OCI-LY7 (cell line): ENCODE measurements around the gene UGP2. TPM values are rescaled to one million over a fixed set of nuclear protein-coding genes. Genes with fewer than 3 reads are reported as not detected.

Experiments
- BruUV-seq: library from RNA; stranded (reverse); fragments of 400-500 nt; replicated peaks from 2 replicates; lab custom pipeline; 2021; lab: Mats Ljungman, UMichigan
- CTCF ChIA-PET: fragments of 300-600 bp; sonication (Branson Sonifier 250); formaldehyde crosslinking; loops from one replicate; lab custom pipeline; 2022; ENCODE audit warnings: antibody characterized with exemption; ENCODE audit not compliant: unreplicated experiment; lab: Charles Lee
- POLR2A ChIA-PET: fragments of 300-600 bp; sonication (Branson Sonifier 250); formaldehyde crosslinking; loops from one replicate; lab custom pipeline; 2022; ENCODE audit warnings: antibody characterized with exemption; lab: Charles Lee
- DNase-seq: peaks from one replicate; pipeline ENCODE4 v3.0.0-alpha.2; 2015; ENCODE audit warnings: low spot score
- H2AFZ ChIP-seq: fragments of 200-600 bp; sonication (generic), shearing (Covaris generic); 2 replicates; pipeline ENCODE4 v1.6.1; 2014; ENCODE audit warnings: mild to moderate bottlenecking, antibody characterized with exemption, low read length, moderate library complexity
- H3K27ac ChIP-seq: fragments of 200-600 bp; sonication (generic); 2 replicates; pipeline ENCODE4 v1.5.1; 2014; ENCODE audit warnings: mixed run types, low read depth, mild to moderate bottlenecking, moderate library complexity, low read length, inconsistent platforms; ENCODE audit not compliant: poor library complexity, severe bottlenecking
- H3K36me3 ChIP-seq: fragments of 200-600 bp; sonication (generic); 2 replicates; pipeline ENCODE4 v1.6.1; 2014; ENCODE audit warnings: mild to moderate bottlenecking, antibody characterized with exemption, low read length, moderate library complexity, mixed read lengths; ENCODE audit not compliant: insufficient read depth
- H3K4me1 ChIP-seq: fragments of 200-600 bp; sonication (generic); 2 replicates; pipeline ENCODE4 v1.5.1; 2014; ENCODE audit warnings: mild to moderate bottlenecking, low read length; ENCODE audit not compliant: insufficient read depth, poor library complexity, severe bottlenecking
- H3K4me2 ChIP-seq: fragments of 200-600 bp; sonication (generic); 2 replicates; pipeline ENCODE4 v1.6.1; 2014; ENCODE audit warnings: mild to moderate bottlenecking, low read length
- H3K4me3 ChIP-seq: fragments of 200-600 bp; sonication (generic); 2 replicates; pipeline ENCODE4 v1.5.1; 2014; ENCODE audit warnings: mild to moderate bottlenecking, low read depth, low read length; ENCODE audit not compliant: poor library complexity, severe bottlenecking
- H3K79me2 ChIP-seq: fragments of 200-600 bp; sonication (generic); 2 replicates; pipeline ENCODE4 v1.6.1; 2016; ENCODE audit warnings: low read depth, mild to moderate bottlenecking, low read length, moderate library complexity, mixed read lengths; ENCODE audit not compliant: insufficient read depth
- H3K9me2 ChIP-seq: fragments of 200-600 bp; sonication (generic); 2 replicates; pipeline ENCODE4 v1.6.1; 2016; ENCODE audit warnings: mild to moderate bottlenecking, low read length, mixed read lengths; ENCODE audit not compliant: insufficient read depth
- H3K9me3 ChIP-seq: fragments of 200-600 bp; sonication (generic); 2 replicates; pipeline ENCODE4 v1.6.1; 2014; ENCODE audit warnings: mild to moderate bottlenecking, mixed run types, low read length, mixed read lengths
- H4K20me1 ChIP-seq: fragments of 200-600 bp; sonication (generic); 2 replicates; pipeline ENCODE4 v1.6.1; 2014; ENCODE audit warnings: mild to moderate bottlenecking, antibody characterized with exemption, low read length, moderate library complexity, mixed read lengths; ENCODE audit not compliant: insufficient read depth
- EZH2phosphoT487 ChIP-seq: fragments of 200-600 bp; sonication (generic); IDR thresholded peaks from 2 replicates; pipeline ENCODE4 v1.6.1; 2018; ENCODE audit warnings: low read depth, borderline replicate concordance, mild to moderate bottlenecking, mixed run types, antibody characterized with exemption, low read length, moderate library complexity, mixed read lengths
- intact Hi-C: fragments of 100-400 bp; cut with micrococcal nuclease; formaldehyde crosslinking; loops from one replicate; pipeline ENCODE4 v1.10.0; 2022; ENCODE audit not compliant: unreplicated experiment
- total RNA-seq, 2 experiments: library from RNA; depleted of rRNA in 1 of 2; stranded (reverse); fragments of >200 nt in 1 of 2; shearing (Covaris generic) in 1 of 2; gene quantifications; 2 replicates each; pipeline ENCODE4 v1.2.3, GENCODE V29; 2014 to 2022
- TF ChIP-seq, protein P1 (sequence below): fragments of 200-600 bp; sonication (generic); conservative IDR thresholded peaks from 2 replicates; pipeline ENCODE4 v1.5.1; 2014; ENCODE audit warnings: mild to moderate bottlenecking, antibody characterized with exemption, low read length, moderate library complexity, mixed read lengths

Gene UGP2
- total RNA-seq, 2 experiments from 2014 or later = 53.7 to 71.4 TPM

- POLR2A ChIA-PET = interaction anchor here (0.9 to 1.8 kb wide), 5 partner anchors 8 to 157 kb away, joined by 3 to 5 read pairs (median 4); partner anchors contain the start of gene UGP2
- H2AFZ ChIP-seq = no peak overlapping the region
- peaks cover 98% of the 10 kb centered on the region for H3K79me2 ChIP-seq
- CTCF ChIA-PET = no interaction called here
- no peak for DNase-seq
- peaks cover 46% of the 10 kb centered on the region for H3K36me3 ChIP-seq
- no peak for TF ChIP-seq EZH2phosphoT487
- TF ChIP-seq, protein P1, sequence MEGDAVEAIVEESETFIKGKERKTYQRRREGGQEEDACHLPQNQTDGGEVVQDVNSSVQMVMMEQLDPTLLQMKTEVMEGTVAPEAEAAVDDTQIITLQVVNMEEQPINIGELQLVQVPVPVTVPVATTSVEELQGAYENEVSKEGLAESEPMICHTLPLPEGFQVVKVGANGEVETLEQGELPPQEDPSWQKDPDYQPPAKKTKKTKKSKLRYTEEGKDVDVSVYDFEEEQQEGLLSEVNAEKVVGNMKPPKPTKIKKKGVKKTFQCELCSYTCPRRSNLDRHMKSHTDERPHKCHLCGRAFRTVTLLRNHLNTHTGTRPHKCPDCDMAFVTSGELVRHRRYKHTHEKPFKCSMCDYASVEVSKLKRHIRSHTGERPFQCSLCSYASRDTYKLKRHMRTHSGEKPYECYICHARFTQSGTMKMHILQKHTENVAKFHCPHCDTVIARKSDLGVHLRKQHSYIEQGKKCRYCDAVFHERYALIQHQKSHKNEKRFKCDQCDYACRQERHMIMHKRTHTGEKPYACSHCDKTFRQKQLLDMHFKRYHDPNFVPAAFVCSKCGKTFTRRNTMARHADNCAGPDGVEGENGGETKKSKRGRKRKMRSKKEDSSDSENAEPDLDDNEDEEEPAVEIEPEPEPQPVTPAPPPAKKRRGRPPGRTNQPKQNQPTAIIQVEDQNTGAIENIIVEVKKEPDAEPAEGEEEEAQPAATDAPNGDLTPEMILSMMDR = no peak
- no peak overlapping the region for H3K4me3 ChIP-seq
- no peaks in the 10 kb centered on the region for H3K9me3 ChIP-seq
- peaks cover 34% of the 10 kb centered on the region for H4K20me1 ChIP-seq
- intact Hi-C loops = no loop called here
- no TSS peak for BruUV-seq
- H3K27ac ChIP-seq = no peak overlapping the region
- no peak overlapping the region for H3K4me2 ChIP-seq
- H3K4me1 ChIP-seq = peaks cover 7% of the 10 kb centered on the region
- no peaks in the 10 kb centered on the region for H3K9me2 ChIP-seq
Measured at GRCh38 chr2:63849381-63850203, 7.9 kb downstream of the UGP2 start.

GRCh38 chr2:63850204-63850571 lies 8.5 kb downstream of the UGP2 start:
- BruUV-seq = no TSS peak
- H3K36me3 ChIP-seq = peaks cover 42% of the 10 kb centered on the region
- no peak overlapping the region for H2AFZ ChIP-seq
- H3K27ac ChIP-seq = no peak overlapping the region
- intact Hi-C loops = no loop called here
- ChIA-PET CTCF (no interaction called here), POLR2A (interaction anchor here (0.6 to 1.5 kb wide), 5 partner anchors 9 to 250 kb away, joined by 3 to 5 read pairs (median 4); partner anchors contain the start of gene UGP2)
- no peaks in the 10 kb centered on the region for H3K9me3 ChIP-seq
- no peak overlapping the region for H3K4me2 ChIP-seq
- H3K4me3 ChIP-seq = no peak overlapping the region
- TF ChIP-seq EZH2phosphoT487 = no peak
- TF ChIP-seq, protein P1 = no peak
- peaks cover 98% of the 10 kb centered on the region for H3K79me2 ChIP-seq
- DNase-seq = no peak
- peaks cover 28% of the 10 kb centered on the region for H4K20me1 ChIP-seq
- H3K9me2 ChIP-seq = no peaks in the 10 kb centered on the region
- H3K4me1 ChIP-seq = peaks cover under 1% of the 10 kb centered on the region

GRCh38 chr2:63850649-63851048 lies 9.0 kb downstream of the UGP2 start:
- H3K4me1 ChIP-seq = no peaks in the 10 kb centered on the region
- ChIA-PET POLR2A (interaction anchor here (0.6 to 1.4 kb wide), 6 partner anchors 9 to 250 kb away, joined by 3 to 5 read pairs (median 3); partner anchors contain the start of gene UGP2), CTCF (no interaction called here)
- H3K4me2 ChIP-seq = no peak overlapping the region
- H3K9me2 ChIP-seq = no peaks in the 10 kb centered on the region
- H3K27ac ChIP-seq = no peak overlapping the region
- H3K36me3 ChIP-seq = peaks cover 39% of the 10 kb centered on the region
- H2AFZ ChIP-seq = no peak overlapping the region
- no peak overlapping the region for H3K4me3 ChIP-seq
- no peak for DNase-seq
- H4K20me1 ChIP-seq = peaks cover 28% of the 10 kb centered on the region
- no TSS peak for BruUV-seq
- intact Hi-C loops = no loop called here
- peaks cover 98% of the 10 kb centered on the region for H3K79me2 ChIP-seq
- no peak for TF ChIP-seq EZH2phosphoT487
- TF ChIP-seq, protein P1 = no peak
- H3K9me3 ChIP-seq = no peaks in the 10 kb centered on the region
